Activated CD8-positive, alpha-beta memory T cell treated with anti-CD3 and anti-CD28 coated beads for 36 hours (primary cell): ENCODE results near the gene ZSWIM8. TPM values are rescaled to one million over a fixed set of nuclear protein-coding genes. Genes with fewer than 3 reads are reported as not detected.

ENCODE experiments used
- CTCF ChIA-PET: fragments of 350-600 bp; sonication (Branson Sonifier 250); formaldehyde crosslinking; loops from one replicate; lab custom pipeline; 2021; ENCODE audit warnings: antibody characterized with exemption; lab: Charles Lee
- POLR2A ChIA-PET: fragments of 350-600 bp; sonication (Branson Sonifier 250); formaldehyde crosslinking; loops from one replicate; lab custom pipeline; 2021; ENCODE audit warnings: antibody characterized with exemption; lab: Charles Lee
- total RNA-seq, 2 experiments: library from RNA; stranded (reverse); gene quantifications; one replicate each; pipeline ENCODE4 v1.2.3, GENCODE V29; 2021

The ZSWIM8 gene
- total RNA-seq, 2 experiments from 2014 or later, result 45.9 to 50.5 TPM

DNA sequence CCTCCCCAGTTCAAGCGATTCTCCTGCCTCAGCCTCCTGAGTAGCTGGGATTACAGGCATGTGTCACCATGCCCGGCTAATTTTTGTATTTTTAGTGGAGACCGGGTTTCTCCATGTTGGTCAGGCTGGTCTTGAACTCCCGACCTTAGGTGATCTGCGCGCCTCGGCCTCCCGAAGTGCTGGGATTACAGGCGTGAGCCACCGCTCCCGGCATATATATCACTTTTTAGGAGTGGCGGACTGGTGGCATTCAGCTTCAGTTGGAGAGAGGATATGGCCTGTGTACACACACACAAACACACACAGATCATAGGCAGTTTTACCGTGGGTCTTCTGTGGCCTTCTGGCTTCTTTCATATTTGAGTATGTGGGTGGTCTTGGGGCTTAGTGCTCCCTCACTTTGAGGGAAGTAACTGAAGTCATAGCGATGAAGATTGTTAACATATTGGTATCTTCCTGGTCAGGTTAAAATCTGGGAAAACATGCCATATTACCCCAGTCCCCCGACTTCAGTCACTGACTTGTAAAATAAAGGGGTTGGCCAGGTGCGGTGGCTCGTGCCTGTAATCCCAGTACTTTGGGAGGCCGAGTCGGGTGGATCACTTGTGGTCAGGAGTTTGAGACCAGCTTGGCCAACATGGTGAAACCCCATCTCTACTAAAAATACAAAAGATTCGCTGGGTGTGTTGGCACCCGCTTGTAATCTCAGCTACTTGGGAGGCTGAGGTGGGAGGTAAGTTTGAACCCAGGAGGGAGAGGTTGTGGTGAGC is 1.8 kb downstream of the ZSWIM8 start:
- ChIA-PET POLR2A (interaction anchor here (0.6 to 2.0 kb wide), 5 partner anchors 14 to 709 kb away, joined by 3 to 10 read pairs (median 4); no protein-coding TSS in a partner anchor), CTCF (interaction anchor here (1.3 kb wide), 1 partner anchor 57 kb away, joined by 4 read pairs; no protein-coding TSS in a partner anchor)

DNA sequence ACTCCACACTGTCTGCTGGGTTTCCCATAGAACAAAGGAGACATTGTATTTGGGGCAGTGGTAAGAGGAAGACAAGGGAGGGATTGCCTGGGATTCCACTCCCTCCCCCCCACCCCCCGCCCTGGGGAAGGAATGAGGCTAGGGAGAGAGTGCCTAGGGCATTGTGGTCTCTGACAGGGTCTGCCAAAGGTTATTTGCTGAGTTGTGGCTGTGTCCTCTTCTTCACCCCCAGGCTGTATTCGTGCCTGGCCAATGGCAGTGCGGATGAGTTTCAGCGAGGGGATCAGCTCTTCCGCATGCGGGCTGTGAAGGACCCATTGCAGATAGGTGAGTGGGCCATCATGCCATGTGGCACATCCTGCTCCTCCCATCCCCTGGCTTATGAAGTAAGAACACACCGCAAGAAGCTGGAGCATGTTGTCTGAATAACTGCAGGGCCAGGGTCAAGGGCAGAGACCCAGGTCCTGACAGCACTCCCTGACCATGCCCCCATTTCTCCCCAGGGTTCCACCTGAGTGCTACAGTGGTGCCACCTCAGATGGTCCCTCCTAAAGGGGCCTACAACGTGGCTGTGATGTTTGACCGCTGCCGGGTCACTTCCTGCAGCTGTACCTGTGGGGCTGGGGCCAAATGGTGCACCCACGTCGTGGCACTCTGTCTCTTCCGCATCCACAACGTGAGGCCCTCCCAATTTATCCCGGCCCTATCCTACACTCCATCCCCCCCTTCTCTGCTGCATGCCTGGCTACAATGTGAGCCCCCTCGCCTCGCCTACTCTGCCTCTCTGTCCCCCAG is 3.7 kb downstream of the ZSWIM8 start:
- POLR2A ChIA-PET, result interaction anchor here (0.5 to 0.6 kb wide), 2 partner anchors 10 to 387 kb away, joined by 3 to 4 read pairs; no protein-coding TSS in a partner anchor
- CTCF ChIA-PET, result interaction anchor here (1.2 to 1.3 kb wide), 2 partner anchors 10 to 17 kb away, joined by 3 read pairs; no protein-coding TSS in a partner anchor

DNA sequence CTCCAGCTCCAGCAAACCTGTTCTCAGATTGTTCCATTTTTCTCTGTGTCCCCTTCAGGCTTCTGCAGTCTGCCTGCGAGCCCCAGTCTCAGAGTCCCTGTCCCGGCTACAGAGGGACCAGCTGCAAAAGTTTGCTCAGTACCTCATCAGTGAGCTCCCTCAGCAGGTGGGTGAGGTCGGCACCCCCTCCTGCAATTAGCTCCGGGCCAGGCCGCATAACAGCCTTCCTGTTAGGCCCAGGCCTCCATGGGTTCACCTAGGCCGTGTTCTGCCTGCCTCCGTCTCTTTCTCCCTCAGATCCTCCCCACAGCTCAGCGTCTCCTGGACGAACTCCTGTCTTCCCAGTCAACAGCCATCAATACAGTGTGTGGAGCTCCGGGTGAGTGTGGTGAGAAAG is 4.3 kb downstream of the ZSWIM8 start:
- ChIA-PET POLR2A (interaction anchor here (0.5 to 0.6 kb wide), 2 partner anchors 10 to 387 kb away, joined by 3 to 4 read pairs; no protein-coding TSS in a partner anchor), CTCF (interaction anchor here (1.2 kb wide), 1 partner anchor 11 kb away, joined by 3 read pairs; no protein-coding TSS in a partner anchor)

DNA sequence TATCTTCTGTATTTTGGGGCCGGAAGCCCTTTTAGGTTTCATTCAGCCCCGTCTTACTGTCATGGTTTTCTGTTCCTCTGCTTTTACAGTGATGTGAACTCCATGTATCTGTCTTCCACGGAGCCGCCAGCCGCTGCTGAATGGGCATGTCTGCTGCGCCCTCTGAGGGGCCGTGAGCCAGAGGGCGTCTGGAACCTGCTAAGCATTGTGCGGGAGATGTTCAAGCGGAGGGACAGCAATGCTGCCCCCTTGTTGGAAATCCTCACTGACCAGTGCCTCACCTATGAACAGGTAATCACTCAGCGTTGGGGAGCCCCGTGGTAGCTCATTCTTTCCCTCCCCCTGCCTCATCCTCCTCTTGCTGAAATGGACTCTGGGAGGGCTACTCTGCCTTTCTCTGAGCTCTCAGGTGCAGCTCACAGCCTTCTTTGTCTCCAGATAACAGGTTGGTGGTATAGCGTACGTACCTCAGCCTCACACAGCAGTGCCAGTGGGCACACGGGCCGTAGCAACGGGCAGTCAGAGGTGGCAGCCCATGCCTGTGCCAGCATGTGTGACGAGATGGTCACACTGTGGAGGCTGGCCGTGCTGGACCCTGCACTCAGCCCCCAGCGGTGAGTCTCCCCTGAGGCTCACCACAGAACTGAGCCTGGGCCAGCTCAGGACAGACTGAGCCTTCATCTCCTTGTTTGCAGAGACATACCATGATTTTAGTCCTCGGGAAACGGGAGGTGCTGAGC is 5.7 kb downstream of the ZSWIM8 start:
- ChIA-PET CTCF (no interaction called here), POLR2A (no interaction called here)

DNA sequence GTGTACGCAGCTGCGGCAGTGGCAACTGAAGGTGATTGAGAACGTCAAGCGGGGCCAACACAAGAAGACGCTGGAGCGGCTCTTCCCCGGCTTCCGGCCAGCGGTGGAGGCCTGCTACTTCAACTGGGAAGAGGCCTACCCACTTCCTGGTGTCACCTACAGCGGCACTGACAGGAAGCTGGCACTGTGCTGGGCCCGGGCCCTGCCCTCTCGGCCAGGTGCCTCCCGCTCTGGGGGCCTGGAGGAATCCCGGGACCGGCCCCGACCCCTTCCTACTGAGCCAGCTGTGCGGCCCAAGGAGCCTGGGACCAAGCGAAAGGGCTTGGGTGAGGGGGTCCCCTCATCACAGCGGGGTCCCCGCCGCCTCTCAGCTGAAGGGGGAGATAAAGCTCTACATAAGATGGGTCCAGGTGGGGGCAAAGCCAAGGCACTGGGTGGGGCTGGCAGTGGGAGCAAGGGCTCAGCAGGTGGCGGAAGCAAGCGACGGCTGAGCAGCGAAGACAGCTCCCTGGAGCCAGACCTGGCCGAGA is 6.5 kb downstream of the ZSWIM8 start:
- ChIA-PET CTCF (no interaction called here), POLR2A (interaction anchor here (0.6 to 0.7 kb wide), 2 partner anchors 11 to 12 kb away, joined by 3 to 8 read pairs; no protein-coding TSS in a partner anchor)

DNA sequence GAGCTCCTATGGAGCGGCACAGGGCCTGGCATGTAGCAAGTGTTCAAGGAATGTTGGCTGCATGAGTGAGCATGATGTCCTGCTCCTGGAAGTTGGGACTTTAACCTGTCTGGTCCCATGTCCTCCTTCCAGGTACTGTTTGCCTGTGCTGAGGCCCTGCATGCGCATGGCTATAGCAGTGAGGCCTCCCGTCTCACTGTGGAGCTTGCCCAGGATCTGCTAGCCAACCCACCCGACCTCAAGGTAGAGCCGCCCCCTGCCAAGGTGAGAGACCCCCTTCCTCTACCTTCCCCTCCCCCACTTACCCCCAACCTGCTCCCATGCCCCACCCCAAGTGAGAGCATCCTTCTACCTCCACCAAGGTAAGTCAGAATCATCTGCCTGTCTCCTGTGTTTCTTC is 8.1 kb downstream of the ZSWIM8 start:
- CTCF ChIA-PET, result no interaction called here
- POLR2A ChIA-PET, result no interaction called here

DNA sequence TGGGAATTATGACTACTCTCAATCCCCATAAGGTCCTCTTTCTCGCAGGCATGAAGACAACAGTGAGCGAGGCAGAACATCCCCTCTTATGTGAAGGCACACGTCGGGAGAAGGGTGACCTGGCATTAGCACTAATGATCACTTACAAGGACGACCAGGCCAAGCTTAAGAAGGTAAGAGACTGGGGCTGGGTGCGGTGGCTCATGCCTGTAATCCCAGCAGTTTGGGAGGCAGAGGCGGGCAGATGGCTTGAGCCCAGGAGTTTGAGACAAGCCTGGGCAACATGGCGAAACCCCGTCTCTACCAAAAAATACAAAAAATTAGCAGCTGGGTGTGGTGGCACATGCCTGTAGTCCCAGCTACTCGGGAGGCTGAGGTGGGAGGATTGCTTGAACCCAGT is 10.1 kb downstream of the ZSWIM8 start:
- CTCF ChIA-PET, result interaction anchor here (0.8 to 1.3 kb wide), 2 partner anchors 10 to 26 kb away, joined by 3 to 5 read pairs; partner anchors contain the start of gene ZSWIM8
- POLR2A ChIA-PET, result interaction anchor here (0.6 to 2.2 kb wide), 2 partner anchors 10 to 19 kb away, joined by 7 read pairs; partner anchors contain the start of gene ZSWIM8

DNA sequence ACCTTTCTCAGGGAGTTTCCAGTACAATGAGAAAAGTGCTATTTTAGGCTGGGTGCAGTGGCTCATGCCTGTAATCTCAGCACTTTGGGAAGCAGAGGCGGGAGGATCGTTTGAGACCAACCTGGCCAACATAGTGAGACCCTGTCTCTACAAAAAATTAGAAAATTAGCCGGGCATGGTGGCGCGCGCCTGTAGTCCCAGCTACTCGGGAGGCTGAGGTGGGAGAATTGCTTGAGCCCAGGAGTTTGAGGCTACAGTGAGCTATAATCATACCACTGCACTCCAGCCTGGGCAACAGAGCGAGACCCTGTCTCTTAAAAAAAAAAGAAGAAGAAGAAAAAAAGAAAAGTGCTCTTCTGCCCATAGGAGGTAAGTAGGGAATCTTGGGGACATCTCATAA is 10.6 kb downstream of the ZSWIM8 start:
- ChIA-PET CTCF (interaction anchor here (0.8 to 1.3 kb wide), 2 partner anchors 10 to 27 kb away, joined by 3 to 5 read pairs; partner anchors contain the start of gene ZSWIM8), POLR2A (interaction anchor here (2.2 kb wide), 1 partner anchor 10 kb away, joined by 7 read pairs; the partner anchor contains the start of gene ZSWIM8)

DNA sequence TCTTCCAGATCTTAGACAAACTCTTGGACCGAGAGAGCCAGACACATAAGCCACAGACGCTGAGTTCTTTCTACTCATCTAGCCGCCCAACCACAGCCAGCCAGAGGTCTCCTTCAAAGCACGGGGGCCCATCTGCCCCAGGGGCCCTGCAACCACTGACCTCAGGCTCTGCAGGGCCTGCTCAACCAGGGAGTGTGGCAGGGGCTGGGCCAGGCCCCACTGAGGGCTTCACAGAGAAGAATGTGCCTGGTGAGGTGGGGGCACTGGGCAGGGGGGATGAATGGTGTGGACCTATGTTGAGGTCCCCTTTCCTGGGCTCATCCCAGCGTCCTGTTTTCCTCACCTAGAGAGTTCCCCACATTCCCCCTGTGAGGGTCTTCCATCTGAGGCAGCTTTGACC is 11.4 kb downstream of the ZSWIM8 start:
- POLR2A ChIA-PET, result no interaction called here
- CTCF ChIA-PET, result no interaction called here

DNA sequence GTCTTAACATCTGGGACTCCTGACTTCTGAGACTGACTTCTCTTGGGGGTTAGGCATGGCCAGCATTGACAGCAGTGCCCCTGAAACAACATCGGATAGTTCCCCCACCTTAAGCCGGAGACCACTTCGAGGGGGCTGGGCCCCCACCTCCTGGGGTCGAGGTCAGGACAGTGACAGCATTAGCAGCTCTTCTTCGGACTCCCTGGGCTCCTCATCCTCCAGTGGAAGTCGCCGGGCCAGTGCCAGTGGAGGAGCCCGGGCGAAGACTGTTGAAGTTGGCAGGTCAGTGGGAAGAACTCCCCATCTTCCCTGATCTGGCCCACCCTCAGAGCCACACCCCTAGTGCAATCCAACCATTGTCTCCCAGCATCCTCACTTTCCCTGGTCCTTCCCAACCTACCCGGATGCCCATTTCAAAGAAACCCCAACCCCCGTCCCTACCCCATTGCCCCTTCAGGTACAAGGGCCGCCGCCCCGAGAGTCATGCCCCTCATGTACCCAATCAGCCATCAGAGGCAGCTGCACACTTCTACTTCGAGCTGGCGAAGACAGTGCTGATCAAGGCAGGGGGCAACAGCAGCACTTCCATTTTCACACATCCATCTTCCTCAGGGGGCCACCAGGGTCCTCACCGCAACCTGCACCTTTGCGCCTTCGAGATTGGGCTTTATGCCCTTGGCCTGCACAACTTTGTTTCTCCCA is 12.1 kb downstream of the ZSWIM8 start:
- ChIA-PET POLR2A (interaction anchor here (1.0 kb wide), 1 partner anchor 13 kb away, joined by 3 read pairs; no protein-coding TSS in a partner anchor), CTCF (no interaction called here)

DNA sequence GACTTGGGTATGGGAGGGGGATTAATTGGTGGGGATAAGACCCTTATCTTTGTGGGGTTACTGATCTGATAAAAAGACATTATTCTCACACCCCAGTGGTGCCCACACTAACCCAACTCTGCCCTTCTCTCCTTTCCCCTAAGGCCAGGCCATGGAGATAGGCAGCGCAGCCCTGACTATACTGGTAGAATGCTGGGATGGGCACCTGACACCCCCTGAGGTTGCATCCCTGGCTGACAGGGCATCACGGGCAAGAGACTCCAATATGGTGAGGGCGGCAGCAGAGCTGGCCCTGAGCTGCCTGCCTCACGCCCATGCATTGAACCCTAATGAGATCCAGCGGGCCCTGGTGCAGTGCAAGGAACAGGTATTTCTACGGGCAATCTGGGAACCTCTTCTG is 12.7 kb downstream of the ZSWIM8 start:
- CTCF ChIA-PET, result no interaction called here
- POLR2A ChIA-PET, result interaction anchor here (1.0 kb wide), 1 partner anchor 12 kb away, joined by 3 read pairs; no protein-coding TSS in a partner anchor

DNA sequence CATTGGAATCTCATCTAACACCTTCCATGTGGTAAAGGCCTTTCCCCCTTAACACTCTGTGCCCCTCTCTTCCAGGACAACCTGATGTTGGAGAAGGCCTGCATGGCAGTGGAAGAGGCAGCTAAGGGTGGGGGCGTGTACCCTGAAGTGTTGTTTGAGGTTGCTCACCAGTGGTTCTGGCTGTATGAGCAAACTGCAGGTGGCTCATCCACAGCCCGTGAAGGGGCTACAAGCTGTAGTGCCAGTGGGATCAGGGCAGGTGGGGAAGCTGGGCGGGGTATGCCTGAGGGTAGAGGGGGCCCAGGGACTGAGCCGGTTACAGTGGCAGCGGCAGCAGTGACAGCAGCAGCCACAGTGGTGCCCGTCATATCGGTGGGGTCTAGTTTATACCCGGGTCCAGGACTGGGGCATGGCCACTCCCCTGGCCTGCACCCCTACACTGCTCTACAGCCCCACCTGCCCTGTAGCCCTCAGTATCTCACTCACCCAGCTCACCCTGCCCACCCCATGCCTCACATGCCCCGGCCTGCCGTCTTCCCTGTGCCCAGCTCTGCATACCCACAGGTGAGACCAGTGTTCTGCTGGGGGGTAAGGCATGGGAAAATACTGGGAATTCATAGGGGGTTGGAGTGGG is 13.6 kb downstream of the ZSWIM8 start:
- CTCF ChIA-PET, result no interaction called here

DNA sequence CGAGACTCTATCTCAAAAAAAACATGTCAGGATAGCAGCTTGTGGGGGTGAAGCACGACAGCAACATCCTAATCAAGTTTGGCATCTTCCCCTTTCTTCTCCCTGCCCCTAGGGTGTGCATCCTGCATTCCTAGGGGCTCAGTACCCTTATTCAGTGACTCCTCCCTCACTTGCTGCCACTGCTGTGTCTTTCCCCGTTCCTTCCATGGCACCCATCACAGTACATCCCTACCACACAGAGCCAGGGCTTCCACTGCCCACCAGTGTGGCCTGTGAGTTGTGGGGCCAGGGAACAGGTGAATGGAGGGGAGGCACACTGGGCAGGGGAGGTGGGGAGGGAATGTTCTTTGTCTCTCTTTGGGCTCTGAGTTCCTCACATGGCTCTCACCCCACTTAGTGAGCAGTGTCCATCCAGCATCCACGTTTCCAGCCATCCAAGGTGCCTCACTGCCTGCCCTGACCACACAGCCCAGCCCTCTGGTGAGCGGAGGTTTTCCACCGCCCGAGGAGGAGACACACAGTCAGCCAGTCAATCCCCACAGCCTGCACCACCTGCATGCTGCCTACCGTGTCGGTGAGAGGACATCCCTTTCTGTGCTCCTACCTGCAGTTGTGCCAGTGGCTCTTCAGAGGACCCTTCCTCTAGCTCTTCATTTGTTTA is 14.6 kb downstream of the ZSWIM8 start:
- ChIA-PET CTCF (interaction anchor here (0.8 kb wide), 1 partner anchor 9 kb away, joined by 3 read pairs; no protein-coding TSS in a partner anchor), POLR2A (interaction anchor here (0.6 kb wide), 1 partner anchor 11 kb away, joined by 3 read pairs; no protein-coding TSS in a partner anchor)

More for the DNA sequence above, 13.6 kb downstream of the ZSWIM8 start:
- POLR2A ChIA-PET, result interaction anchor here (0.6 kb wide), 1 partner anchor 10 kb away, joined by 3 read pairs; no protein-coding TSS in a partner anchor

DNA sequence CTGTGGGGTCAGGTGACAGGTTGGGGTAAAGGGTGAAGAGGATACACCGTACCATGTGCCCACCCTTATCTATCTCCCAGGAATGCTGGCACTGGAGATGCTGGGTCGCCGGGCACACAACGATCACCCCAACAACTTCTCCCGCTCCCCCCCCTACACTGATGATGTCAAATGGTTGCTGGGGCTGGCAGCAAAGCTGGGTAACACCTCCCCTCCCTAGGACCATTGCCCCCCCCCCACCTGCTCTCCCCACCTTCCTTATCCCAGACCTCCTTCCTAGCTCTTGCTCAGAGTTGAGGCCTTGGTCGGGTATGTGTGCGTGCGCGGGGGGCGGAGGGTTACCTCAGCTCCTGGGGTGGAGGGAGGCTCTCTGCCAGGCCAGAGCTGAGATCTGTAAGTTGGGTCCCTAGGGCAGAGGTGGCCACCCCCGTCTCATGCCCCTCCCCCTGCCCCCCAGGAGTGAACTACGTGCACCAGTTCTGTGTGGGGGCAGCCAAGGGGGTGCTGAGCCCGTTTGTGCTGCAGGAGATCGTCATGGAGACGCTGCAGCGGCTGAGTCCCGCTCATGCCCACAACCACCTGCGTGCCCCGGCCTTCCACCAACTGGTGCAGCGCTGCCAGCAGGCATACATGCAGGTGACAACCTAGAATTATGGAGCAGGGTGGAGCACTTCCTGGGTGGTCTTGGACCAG is 15.3 kb downstream of the ZSWIM8 start:
- POLR2A ChIA-PET, result no interaction called here
- CTCF ChIA-PET, result interaction anchor here (0.8 kb wide), 1 partner anchor 8 kb away, joined by 3 read pairs; no protein-coding TSS in a partner anchor

DNA sequence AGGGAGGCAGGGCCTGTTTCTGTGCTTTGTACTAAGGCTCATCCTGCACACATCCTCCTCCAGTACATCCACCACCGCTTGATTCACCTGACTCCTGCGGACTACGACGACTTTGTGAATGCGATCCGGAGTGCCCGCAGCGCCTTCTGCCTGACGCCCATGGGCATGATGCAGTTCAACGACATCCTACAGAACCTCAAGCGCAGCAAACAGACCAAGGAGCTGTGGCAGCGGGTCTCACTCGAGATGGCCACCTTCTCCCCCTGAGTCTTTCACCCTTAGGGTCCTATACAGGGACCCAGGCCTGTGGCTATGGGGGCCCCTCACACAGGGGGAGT is 15.8 kb downstream of the ZSWIM8 start:
- ChIA-PET POLR2A (no interaction called here), CTCF (interaction anchor here (0.8 kb wide), 1 partner anchor 8 kb away, joined by 3 read pairs; no protein-coding TSS in a partner anchor)
